Measurements from ENCODE around the gene DUSP16.
"Not testable (repeated sequence)": the region's sequence is repeated elsewhere in the genome, so short reads cannot be mapped to it uniquely, and the experiment has no call there.

Gene DUSP16, protein sequence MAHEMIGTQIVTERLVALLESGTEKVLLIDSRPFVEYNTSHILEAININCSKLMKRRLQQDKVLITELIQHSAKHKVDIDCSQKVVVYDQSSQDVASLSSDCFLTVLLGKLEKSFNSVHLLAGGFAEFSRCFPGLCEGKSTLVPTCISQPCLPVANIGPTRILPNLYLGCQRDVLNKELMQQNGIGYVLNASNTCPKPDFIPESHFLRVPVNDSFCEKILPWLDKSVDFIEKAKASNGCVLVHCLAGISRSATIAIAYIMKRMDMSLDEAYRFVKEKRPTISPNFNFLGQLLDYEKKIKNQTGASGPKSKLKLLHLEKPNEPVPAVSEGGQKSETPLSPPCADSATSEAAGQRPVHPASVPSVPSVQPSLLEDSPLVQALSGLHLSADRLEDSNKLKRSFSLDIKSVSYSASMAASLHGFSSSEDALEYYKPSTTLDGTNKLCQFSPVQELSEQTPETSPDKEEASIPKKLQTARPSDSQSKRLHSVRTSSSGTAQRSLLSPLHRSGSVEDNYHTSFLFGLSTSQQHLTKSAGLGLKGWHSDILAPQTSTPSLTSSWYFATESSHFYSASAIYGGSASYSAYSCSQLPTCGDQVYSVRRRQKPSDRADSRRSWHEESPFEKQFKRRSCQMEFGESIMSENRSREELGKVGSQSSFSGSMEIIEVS

GRCh38 chr12:12562585-12563261, at the start of gene DUSP16:
TSS of gene DUSP16 (minus strand) at chr12:12562863. CDS start at chr12:12521098, 41,765 bp downstream.
- DNase-seq (ENCODE audit: low read depth) = peak; percentile 21

DNA sequence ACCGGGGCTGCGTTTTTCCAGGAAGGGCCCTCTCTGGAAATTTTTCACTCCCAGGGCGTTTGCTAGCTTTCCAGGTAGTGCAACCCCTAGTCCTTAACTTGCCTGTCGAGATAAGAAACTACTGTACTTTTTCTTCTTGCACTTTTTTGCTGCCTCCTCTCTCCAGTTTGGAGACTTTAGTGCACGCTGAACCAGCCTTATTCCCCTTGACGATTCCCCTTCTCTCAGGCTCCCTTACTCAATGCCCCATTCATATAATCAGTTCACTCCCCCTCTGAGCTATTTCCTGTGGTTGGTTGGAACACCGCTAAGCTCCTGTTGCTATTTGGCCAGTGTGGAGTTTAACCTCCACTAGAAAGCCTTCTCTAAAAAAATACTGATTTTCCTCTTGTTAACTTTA, 49.7 kb upstream of the DUSP16 start:
- peak; percentile 7 for DNase-seq (ENCODE audit: low read depth)

- DNase-seq (ENCODE audit: low read depth) = peak; percentile 85
Observed at GRCh38 chr12:12611512-12612306, 49.0 kb upstream of the DUSP16 start, which contains the start of gene CREBL2. TSS of gene CREBL2 (plus strand) at chr12:12611876. CDS start at chr12:12612173, 297 bp downstream.

DNA sequence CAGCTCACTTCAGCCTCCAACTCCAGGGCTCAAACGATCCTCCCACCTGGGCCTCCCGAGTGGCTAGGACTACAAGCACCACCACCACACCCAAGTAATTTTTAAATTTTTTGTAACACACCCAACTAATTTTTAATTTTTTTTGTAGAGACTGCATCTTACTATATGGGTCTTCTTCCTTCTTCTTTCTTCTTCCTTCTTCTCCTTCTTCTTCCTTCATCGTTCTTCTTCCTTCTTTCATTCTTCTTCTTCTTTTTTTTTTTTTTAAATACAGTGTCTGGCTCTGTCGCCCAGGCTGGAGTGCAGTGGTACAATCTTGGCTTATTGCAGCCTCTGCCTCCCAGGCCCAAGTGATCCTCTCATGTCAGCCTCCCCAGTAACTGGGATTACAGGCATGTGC, 48.0 kb upstream of the DUSP16 start:
- no peak for DNase-seq (ENCODE audit: low read depth)

DNA sequence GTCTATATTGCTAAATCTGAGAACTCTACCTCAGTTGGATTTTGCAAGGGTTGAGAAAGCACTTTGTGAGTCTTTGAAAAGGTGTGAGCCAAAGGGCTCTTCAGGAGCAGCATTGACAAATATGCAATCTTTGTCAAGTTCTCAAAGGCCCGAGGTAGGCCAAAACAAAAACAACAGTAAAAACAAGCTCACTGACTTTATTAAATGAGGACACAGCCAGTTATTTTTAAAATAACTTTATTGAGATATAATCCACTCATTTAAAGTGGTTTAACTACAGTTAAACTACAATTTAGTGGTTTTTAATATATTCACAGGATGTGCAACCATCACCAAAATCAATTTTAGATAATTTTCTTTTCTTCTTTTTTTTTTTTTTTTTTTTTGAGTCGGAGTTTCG, 47.0 kb upstream of the DUSP16 start:
- DNase-seq (ENCODE audit: low read depth) = no peak

- DNase-seq (ENCODE audit: low read depth) = no peak
Observed at GRCh38 chr12:12608557-12608957, 45.9 kb upstream of the DUSP16 start.

DNA sequence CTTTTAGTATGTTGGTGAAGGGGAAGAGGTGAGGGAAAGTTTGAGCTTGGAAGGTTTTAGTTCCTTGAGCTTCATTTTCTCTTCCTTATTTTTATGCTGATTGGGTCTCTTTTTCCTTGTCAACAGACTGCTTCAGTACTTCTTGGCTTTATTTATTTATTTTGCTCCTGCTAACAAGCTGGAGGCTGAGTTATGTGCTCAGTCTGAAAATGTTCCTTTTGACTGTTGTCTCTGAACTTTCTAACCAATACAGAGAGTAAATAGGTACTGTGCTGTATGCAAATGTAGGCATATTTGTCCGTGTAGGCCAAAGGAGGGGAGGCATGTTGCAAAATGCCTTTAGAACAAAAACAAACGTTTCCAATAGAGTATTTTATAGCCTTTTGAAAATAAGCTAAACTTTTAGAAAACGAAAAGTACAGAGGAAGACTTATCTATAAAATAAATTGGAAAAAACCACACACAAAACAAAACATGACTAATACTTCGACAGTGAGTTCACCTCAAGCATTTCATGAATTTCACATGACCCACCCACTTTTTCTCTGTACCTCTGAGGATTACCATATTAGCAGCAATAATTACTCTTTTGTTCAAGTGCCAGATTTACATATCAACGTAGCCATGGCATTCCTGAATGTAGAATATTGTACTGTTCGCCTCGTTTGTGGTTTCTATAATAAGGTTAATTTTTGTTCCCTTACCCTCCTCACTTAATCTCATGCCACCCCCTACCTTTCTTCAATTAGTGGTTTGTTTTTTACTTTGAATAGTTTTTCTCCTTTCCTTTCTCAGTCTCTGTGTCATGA, 44.3 kb upstream of the DUSP16 start:
- DNase-seq (ENCODE audit: low read depth) = no peak

DNA sequence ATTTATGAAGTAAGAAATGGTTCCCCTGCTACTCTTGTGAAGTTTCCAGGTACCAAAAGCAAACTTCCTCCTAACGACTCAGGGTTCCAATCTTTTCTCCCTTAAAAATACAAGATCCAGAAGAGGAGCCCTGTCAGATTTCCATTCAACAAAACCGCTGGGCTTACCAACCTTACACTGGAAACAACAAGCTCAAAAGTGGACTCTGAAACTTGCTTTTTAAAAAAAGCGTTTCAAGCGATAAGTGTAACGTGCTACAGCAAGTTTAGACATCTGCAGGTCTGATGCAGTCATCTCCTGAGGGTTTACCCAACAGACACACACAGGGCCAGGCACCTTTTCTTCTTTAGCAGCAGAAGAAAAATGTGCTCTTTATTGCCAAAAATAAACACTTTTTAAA, 42.1 kb upstream of the DUSP16 start:
- DNase-seq (ENCODE audit: low read depth) = no peak

- DNase-seq (ENCODE audit: low read depth) = no peak
Observed at GRCh38 chr12:12600659-12601058, 38.0 kb upstream of the DUSP16 start.

DNA sequence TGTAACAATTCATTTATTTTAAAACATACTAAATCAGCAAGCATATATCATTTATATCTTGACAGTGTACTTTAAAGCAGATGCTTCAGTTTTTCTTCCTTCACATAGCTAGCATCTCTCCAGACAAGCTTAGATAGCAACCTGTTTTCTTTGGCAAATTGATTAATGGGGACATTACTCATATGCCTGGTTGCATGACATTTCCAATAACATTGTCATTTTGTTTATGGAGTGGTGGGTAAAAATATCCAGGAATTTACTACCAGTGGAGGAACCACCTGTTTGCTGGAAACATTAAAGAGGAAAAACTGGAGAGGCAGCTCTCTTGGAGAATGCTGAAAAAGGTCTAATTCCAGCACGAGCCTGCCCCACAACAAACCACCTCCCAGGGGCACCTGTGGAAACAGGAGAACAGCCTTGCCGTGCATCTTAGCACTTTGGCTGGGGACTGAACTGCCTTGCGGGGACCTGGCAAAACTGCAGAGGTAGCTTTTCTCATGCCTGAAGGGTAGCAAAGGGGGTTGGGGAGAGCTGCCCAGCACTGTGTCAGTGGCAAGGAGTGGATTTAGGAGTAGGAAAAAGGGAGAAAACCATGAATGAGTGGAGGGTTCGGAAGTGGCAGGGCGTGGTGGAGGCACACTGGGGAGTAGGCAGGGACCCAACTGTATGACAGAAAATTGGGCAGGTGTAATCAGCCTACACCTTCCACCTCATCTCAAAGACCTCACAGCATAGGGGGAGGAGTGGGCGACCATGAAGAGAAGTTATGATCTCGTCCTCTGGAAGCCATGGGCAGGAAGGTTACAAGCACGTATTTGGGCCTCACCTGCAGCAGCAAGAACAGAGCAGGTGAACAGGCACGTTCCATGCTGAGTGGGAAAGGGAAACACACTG, 37.3 kb upstream of the DUSP16 start:
- no peak for DNase-seq (ENCODE audit: low read depth)

- no peak for DNase-seq (ENCODE audit: low read depth)
Observed at GRCh38 chr12:12598864-12599263, 36.2 kb upstream of the DUSP16 start.

- not testable (repeated sequence) for DNase-seq (ENCODE audit: low read depth)
Observed at GRCh38 chr12:12596598-12596997, 33.9 kb upstream of the DUSP16 start.

- DNase-seq (ENCODE audit: low read depth) = not testable (repeated sequence)
Observed at GRCh38 chr12:12595929-12596328, 33.3 kb upstream of the DUSP16 start.

DNA sequence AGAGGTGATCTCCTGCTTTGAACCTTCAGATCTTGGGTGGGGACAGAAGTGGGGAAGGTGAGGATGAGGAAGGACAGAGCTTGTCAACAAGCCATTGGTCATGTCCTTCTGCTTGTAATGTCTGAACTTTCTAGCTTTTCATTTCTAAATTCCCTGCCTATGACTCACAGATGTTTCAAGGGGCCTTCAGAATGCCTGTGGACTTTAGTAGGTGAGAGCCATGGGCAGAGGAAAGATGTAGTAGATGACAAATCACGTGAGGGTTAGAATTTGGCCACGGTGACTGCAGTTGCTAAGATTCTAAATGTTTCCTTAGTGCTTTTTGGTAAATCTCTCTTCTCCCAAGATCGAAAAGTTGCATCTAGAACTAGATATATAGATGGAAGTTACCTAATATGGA, 30.3 kb upstream of the DUSP16 start:
- DNase-seq (ENCODE audit: low read depth) = no peak

DNA sequence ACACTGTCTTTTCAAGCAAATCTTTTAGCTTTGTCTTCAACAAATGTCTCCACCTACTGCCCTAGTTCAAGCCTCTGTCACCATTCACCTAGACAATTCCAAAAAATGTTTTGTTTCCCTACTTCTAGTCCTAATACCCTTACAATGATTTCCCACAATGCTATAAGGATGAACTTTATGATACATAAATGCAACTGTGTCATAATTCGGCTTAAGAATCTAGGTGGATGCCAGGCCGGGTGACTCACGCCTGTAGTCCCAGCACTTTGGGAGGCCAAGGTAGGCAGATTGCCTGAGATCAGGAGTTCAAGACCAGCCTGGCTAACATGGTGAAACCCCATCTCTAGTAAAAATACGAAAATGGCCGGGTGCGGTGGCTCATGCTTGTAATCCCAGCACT, 28.3 kb upstream of the DUSP16 start:
- DNase-seq (ENCODE audit: low read depth) = no peak

- DNase-seq (ENCODE audit: low read depth) = not testable (repeated sequence)
Observed at GRCh38 chr12:12588436-12588835, 25.8 kb upstream of the DUSP16 start.

DNA sequence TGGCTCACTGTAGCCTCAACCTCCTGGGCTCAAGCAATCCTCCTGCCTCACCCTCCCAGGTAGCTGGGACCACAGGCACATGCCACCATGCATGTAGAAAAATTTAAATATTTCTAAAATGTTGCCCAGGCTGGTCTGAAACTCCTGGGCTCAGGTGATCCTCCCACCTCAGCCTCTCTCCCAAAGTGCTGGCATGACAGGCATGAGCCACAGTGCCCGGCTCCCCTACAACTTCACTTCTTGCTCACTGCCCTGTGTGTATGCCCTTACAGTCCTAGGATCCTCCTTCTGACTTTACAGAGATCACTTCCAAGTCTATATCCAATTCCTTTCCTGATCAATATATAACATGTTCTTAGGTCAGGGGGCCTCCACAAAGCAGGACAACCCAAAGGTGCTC, 25.2 kb upstream of the DUSP16 start:
- DNase-seq (ENCODE audit: low read depth) = no peak

GRCh38 chr12:12586879-12587675, 24.4 kb upstream of the DUSP16 start:
- DNase-seq (ENCODE audit: low read depth) = no peak

Measured in CMK (cell line).